ENCODE data around the gene MAPKAPK3. TPM values are rescaled to one million over a fixed set of nuclear protein-coding genes. Genes with fewer than 3 reads are reported as not detected.
A peak's percentile ranks its signal among the peaks of the same experiment; 100 is the strongest.

Gene MAPKAPK3
- total and polyA plus RNA-seq, 2 of the 8 experiments (the other 6 are each of a cell fraction or from before 2014, with no cell fraction given), result 65.4 to 99.8 TPM

DNA sequence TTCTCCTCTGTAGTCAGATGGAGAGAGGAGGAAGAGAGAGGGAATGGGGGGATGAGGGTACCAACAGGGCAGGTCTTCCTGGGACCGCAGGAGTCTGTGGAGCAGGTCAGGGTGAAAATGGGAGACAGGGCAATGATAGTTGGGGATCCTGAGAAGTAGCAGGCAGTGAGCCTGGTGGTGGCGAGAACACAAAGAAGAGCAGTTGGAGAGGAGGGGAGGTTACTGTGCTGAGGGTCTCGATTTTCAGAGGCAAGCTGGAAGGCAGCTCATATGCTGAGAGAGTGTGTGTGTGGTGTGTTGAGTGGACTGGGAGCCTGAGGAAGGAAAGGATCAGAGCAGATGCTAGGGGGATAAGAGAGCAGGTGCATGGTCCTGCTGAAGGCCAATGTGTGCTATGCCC, 55.7 kb downstream of the MAPKAPK3 start:
- Histone ChIP-seq H2AK5ac (ENCODE audit: low read depth, low read length) (peak overlapping the region; percentile 54; the same call in 1 of the 2 replicates), H3K36me3 (ENCODE audit: control insufficient read depth in 2 of 4, insufficient read depth in 4 of 4, low read length in 3 of 4) (no peaks in the 10 kb centered on the region), H3K14ac (ENCODE audit: insufficient read length) (no peak overlapping the region), H2BK12ac (ENCODE audit: low read depth, low read length) (0 out of 2 replicates have a peak overlapping the region, but pooled peaks have one; percentile 28), H3K18ac (ENCODE audit: extremely low read depth, low read length) (no peak overlapping the region), H4K5ac (ENCODE audit: insufficient read length, low read depth, low read length) (no peak overlapping the region), H4K20me1 (replicated peaks in 1 of 2; ENCODE audit: control insufficient read depth in 1 of 2, insufficient read depth in 2 of 2, low read length in 2 of 2) (no peaks in the 10 kb centered on the region), H3K23ac (ENCODE audit: insufficient read length) (no peak overlapping the region), H3K56ac (replicated peaks; ENCODE audit: insufficient read length, low read depth, low read length) (no peak overlapping the region), H2BK20ac (ENCODE audit: low read length) (peak overlapping the region; percentile 64; the same call in 1 of the 2 replicates), H4K8ac (ENCODE audit: extremely low read depth, insufficient read depth, low read length) (no peak overlapping the region), H2BK120ac (replicated peaks; ENCODE audit: low read depth, low read length) (no peak overlapping the region), H3K9ac (replicated peaks in 1 of 4; ENCODE audit: extremely low read depth in 1 of 4, low read depth in 3 of 4, low read length in 3 of 4) (no peak overlapping the region), H3K27ac (ENCODE audit: low read depth, low read length) (no peak overlapping the region), H3K27me3 (replicated peaks in 1 of 4; ENCODE audit: control insufficient read depth in 3 of 4, extremely low read depth in 1 of 4, insufficient read depth in 3 of 4, low read length in 3 of 4) (peaks cover 0 to 16% (median 14%) of the 10 kb centered on the region in 4 experiments; a peak in 6 of 7 replicates), H3K79me2 (ENCODE audit: control insufficient read depth in 1 of 2, insufficient read depth in 2 of 2, low read length in 2 of 2) (peaks cover 0 to 17% of the 10 kb centered on the region in 2 experiments; a peak in 2 of 4 replicates), H3K4ac (replicated peaks; ENCODE audit: insufficient read length, low read depth, low read length) (no peak overlapping the region), H2AFZ (ENCODE audit: low read length) (no peak overlapping the region), H2BK5ac (ENCODE audit: low read depth, low read length) (no peak overlapping the region), H3K23me2 (ENCODE audit: low read depth, low read length) (peaks cover 4% of the 10 kb centered on the region; the same call in 1 of the 2 replicates), H4K91ac (replicated peaks; ENCODE audit: insufficient read length, low read length) (no peak overlapping the region), H3K4me3 (ENCODE audit: extremely low read depth in 1 of 4, insufficient read depth in 2 of 4, low read depth in 3 of 4, low read length in 4 of 4) (no peak overlapping the region), H3K9me3 (ENCODE audit: insufficient read depth in 2 of 2, low read depth in 1 of 2, low read length in 1 of 2) (no peaks in the 10 kb centered on the region), H3K4me2 (ENCODE audit: insufficient read depth in 1 of 2, low read depth in 2 of 2, low read length in 2 of 2) (no peak overlapping the region), H3K79me1 (ENCODE audit: low read depth, low read length) (no peaks in the 10 kb centered on the region), H2BK15ac (ENCODE audit: low read length) (no peak overlapping the region), H3K4me1 (replicated peaks in 1 of 4; ENCODE audit: control insufficient read depth in 3 of 4, insufficient read depth in 4 of 4, low read length in 3 of 4) (peaks cover 4 to 10% (median 6%) of the 10 kb centered on the region in 4 experiments)
- FAIRE-seq, result no peak
- no peak for DNase-seq (ENCODE audit: low read depth in 1 of 2, low spot score in 2 of 2)
- ChIA-PET POLR2A (ENCODE audit: partially characterized antibody) (no interaction called here), CTCF (ENCODE audit: partially characterized antibody) (interaction anchor here (0.6 to 63.8 kb wide), 9 partner anchors 12 to 704 kb away, joined by 3 to 1262 read pairs (median 3); partner anchors contain the start of genes CISH and MAPKAPK3)
- 89% methylated on average over 3 of the region's 3 CpGs; no CpG with 5 or more reads in 1 of the 2 experiments for WGBS, 2 experiments (ENCODE audit: extremely low coverage in 1 of 2, insufficient coverage in 1 of 2, insufficient read length in 1 of 2, insufficient replicate concordance in 2 of 2, low coverage in 1 of 2, low lambda C conversion rate in 2 of 2, missing lambda C conversion rate in 1 of 2)
- TF ChIP-seq RFX5 (IDR thresholded peaks at IDR 0.05; ENCODE audit: borderline replicate concordance, low read depth, low read length) (no peak), ZNF274 (IDR thresholded peaks at IDR 0.05; ENCODE audit: borderline replicate concordance, extremely low read depth, low read length) (no peak), POLR2A (IDR thresholded peaks at IDR 0.05; ENCODE audit: control extremely low read depth in 1 of 2, low read depth in 2 of 2, low read length in 2 of 2) (no peak), MAFK (IDR thresholded peaks at IDR 0.05; ENCODE audit: low read depth, low read length) (no peak), CEBPB (IDR thresholded peaks at IDR 0.05; ENCODE audit: low read depth, low read length) (no peak), KDM5A (IDR thresholded peaks at IDR 0.05; ENCODE audit: low read length) (no peak), SRF (IDR thresholded peaks at IDR 0.05; ENCODE audit: low read depth, low read length) (no peak), CBX8 (IDR thresholded peaks at IDR 0.05; ENCODE audit: borderline replicate concordance, low read depth, low read length) (no peak), POLR2AphosphoS5 (IDR thresholded peaks at IDR 0.05; ENCODE audit: low read depth, low read length) (no peak), ASH2L (IDR thresholded peaks at IDR 0.05; ENCODE audit: low read length) (no peak), SAP30 (IDR thresholded peaks at IDR 0.05; ENCODE audit: insufficient read depth, insufficient replicate concordance, low read length) (no peak), NANOG (IDR thresholded peaks at IDR 0.05; ENCODE audit: insufficient read depth, low read depth, low read length, poor library complexity, severe bottlenecking) (no peak), TAF1 (IDR thresholded peaks at IDR 0.05; ENCODE audit: low read depth, low read length) (no peak)
- TF ChIP-seq, protein P1, sequence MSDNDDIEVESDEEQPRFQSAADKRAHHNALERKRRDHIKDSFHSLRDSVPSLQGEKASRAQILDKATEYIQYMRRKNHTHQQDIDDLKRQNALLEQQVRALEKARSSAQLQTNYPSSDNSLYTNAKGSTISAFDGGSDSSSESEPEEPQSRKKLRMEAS (IDR thresholded peaks at IDR 0.05), result no peak
